Panc1 (cell line): ENCODE data around the gene GMDS. TPM values are rescaled to one million over a fixed set of nuclear protein-coding genes. Genes with fewer than 3 reads are reported as not detected.

Experiments
- ATAC-seq: fragments of 200-7000 bp; cut with Tn5 transposase; 2 replicates; pipeline ENCODE4 v1.9.1; 2020; ENCODE audit warnings: mild to moderate bottlenecking, moderate library complexity
- BruUV-seq: library from RNA; stranded (reverse); fragments of 400-500 nt; replicated peaks from 2 replicates; lab custom pipeline; 2021; lab: Mats Ljungman, UMichigan
- CTCF ChIA-PET: fragments of 300-600 bp; sonication (Branson Sonifier 250); formaldehyde crosslinking; loops from one replicate; lab custom pipeline; 2022; ENCODE audit warnings: antibody characterized with exemption; lab: Charles Lee
- POLR2A ChIA-PET: fragments of 300-600 bp; sonication (Branson Sonifier 250); formaldehyde crosslinking; loops from one replicate; lab custom pipeline; 2022; ENCODE audit warnings: antibody characterized with exemption; lab: Charles Lee
- DNase-seq: peaks from one replicate; pipeline ENCODE4 v3.0.0-alpha.2; 2010; ENCODE audit warnings: low read depth, low spot score
- H3K27ac ChIP-seq: 2 replicates; pipeline ENCODE4 v1.5.1; 2011; ENCODE audit warnings: mild to moderate bottlenecking, low read length, inconsistent platforms
- H3K27me3 ChIP-seq: fragments of 200-500 bp; sonication (Bioruptor generic); 2 replicates; pipeline ENCODE4 v1.6.0; 2014; ENCODE audit warnings: low read length, inconsistent platforms; ENCODE audit not compliant: control insufficient read depth, insufficient read depth
- H3K36me3 ChIP-seq: fragments of 200-500 bp; sonication (Bioruptor generic); 2 replicates; pipeline ENCODE4 v1.5.1; 2014; ENCODE audit warnings: inconsistent platforms, mild to moderate bottlenecking, low read length, moderate library complexity; ENCODE audit not compliant: control insufficient read depth, insufficient read depth
- H3K4me1 ChIP-seq: 2 replicates; pipeline ENCODE4 v1.5.1; 2011; ENCODE audit warnings: inconsistent platforms, mild to moderate bottlenecking, low read length, moderate library complexity; ENCODE audit not compliant: control insufficient read depth, insufficient read depth
- H3K4me3 ChIP-seq, 2 experiments: 2 replicates each; pipeline ENCODE4 v1.5.1; 2011 to 2012; ENCODE audit warnings: low read depth in 2 of 2, low read length in 2 of 2, mild to moderate bottlenecking in 2 of 2, inconsistent platforms in 1 of 2, moderate library complexity in 1 of 2
- H3K9me3 ChIP-seq: fragments of 200-500 bp; sonication (Bioruptor generic); 2 replicates; pipeline ENCODE4 v1.5.1; 2014; ENCODE audit warnings: low read depth, mild to moderate bottlenecking, inconsistent platforms, low read length, moderate library complexity; ENCODE audit not compliant: control insufficient read depth, insufficient read depth
- POLR2AphosphoS5 ChIP-seq: IDR thresholded peaks from 2 replicates; pipeline ENCODE4 v1.6.1; 2012; ENCODE audit warnings: mild to moderate bottlenecking, low read depth, low read length, moderate library complexity
- SIN3A ChIP-seq: IDR thresholded peaks from 2 replicates; pipeline ENCODE4 v1.6.1; 2012; ENCODE audit warnings: low read depth, mild to moderate bottlenecking, low read length, moderate library complexity, borderline replicate concordance; ENCODE audit not compliant: insufficient read depth
- TCF7L2 ChIP-seq: IDR thresholded peaks from 2 replicates; pipeline ENCODE4 v1.6.1; 2011; ENCODE audit warnings: mild to moderate bottlenecking, low read depth, low read length, inconsistent platforms
- in situ Hi-C: cut with HindIII; loops from 2 replicates; pipeline ENCODE4 v1.10.0; 2016; ENCODE audit warnings: low sequenced_read_pairs, low pct_unique_long_range_greater_than_20kb
- intact Hi-C: fragments of 100-400 bp; cut with micrococcal nuclease; formaldehyde crosslinking; loops from one replicate; pipeline ENCODE4 v1.10.0; 2022; ENCODE audit not compliant: unreplicated experiment
- total RNA-seq: library from RNA; stranded (reverse); gene quantifications from one replicate; pipeline ENCODE4 v1.2.1, GENCODE V29; 2021; ENCODE audit not compliant: unreplicated experiment
- TF ChIP-seq, protein P1 (sequence below): fragments of 450-650 bp; IDR thresholded peaks from 2 replicates; pipeline ENCODE4 v1.5.1; 2017; ENCODE audit warnings: mild to moderate bottlenecking
- TF ChIP-seq, protein P2 (sequence below), 2 experiments: IDR thresholded peaks; 2 replicates each; pipeline ENCODE4 v1.6.1; 2011 to 2012; ENCODE audit warnings: low read depth in 2 of 2, control low read depth in 1 of 2, low read length in 1 of 2, mild to moderate bottlenecking in 1 of 2, moderate library complexity in 1 of 2; ENCODE audit not compliant: insufficient read depth in 1 of 2

Gene GMDS
- total RNA-seq, 1 experiment from 2014 or later: 9.8 TPM

DNA sequence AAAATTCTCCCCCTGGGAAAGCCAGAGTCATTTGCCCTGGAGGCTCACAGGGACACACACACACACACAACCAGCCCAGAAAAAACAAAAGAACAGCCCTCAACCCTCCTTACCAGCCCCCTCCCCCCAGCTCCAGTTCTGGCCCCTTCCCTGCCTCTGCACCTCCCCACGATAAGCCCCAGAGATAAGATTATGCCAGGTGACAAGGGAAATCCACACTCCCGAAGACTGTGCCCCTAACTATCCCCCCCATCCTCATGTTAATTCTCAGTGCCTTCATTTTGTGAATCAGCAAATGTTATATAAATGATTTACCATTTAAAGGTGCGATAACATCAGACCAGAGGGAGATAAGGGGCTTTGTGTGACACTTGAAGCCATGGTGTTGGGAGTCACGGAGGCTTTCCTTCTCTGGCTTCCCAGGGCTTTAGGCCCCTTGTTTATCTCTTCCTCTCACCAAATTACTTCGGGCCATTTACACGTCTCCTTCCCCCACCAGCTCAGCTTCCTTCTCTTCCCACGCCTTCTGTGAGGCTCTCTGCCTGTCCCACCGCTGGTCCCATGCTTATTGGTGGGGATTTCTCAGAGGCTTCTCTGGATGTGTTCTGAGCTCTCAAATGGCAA lies 648.2 kb downstream of the GMDS start:
- no TSS peak for BruUV-seq
- H3K4me1 ChIP-seq: peaks cover 7% of the 10 kb centered on the region; the same call in 1 of the 2 replicates
- H3K9me3 ChIP-seq: no peaks in the 10 kb centered on the region
- no peak overlapping the region for H3K27ac ChIP-seq
- DNase-seq (no peak), ATAC-seq (no peak)
- CTCF ChIA-PET: interaction anchor here (0.5 to 1.0 kb wide), 2 partner anchors 126 to 757 kb away, joined by 5 read pairs; no protein-coding TSS in a partner anchor
- H3K36me3 ChIP-seq: no peaks in the 10 kb centered on the region; the same call in 1 of the 2 replicates
- TF ChIP-seq POLR2AphosphoS5 (no peak), TCF7L2 (no peak), SIN3A (no peak)
- TF ChIP-seq, protein P1, sequence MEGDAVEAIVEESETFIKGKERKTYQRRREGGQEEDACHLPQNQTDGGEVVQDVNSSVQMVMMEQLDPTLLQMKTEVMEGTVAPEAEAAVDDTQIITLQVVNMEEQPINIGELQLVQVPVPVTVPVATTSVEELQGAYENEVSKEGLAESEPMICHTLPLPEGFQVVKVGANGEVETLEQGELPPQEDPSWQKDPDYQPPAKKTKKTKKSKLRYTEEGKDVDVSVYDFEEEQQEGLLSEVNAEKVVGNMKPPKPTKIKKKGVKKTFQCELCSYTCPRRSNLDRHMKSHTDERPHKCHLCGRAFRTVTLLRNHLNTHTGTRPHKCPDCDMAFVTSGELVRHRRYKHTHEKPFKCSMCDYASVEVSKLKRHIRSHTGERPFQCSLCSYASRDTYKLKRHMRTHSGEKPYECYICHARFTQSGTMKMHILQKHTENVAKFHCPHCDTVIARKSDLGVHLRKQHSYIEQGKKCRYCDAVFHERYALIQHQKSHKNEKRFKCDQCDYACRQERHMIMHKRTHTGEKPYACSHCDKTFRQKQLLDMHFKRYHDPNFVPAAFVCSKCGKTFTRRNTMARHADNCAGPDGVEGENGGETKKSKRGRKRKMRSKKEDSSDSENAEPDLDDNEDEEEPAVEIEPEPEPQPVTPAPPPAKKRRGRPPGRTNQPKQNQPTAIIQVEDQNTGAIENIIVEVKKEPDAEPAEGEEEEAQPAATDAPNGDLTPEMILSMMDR: no peak
- TF ChIP-seq, protein P2, sequence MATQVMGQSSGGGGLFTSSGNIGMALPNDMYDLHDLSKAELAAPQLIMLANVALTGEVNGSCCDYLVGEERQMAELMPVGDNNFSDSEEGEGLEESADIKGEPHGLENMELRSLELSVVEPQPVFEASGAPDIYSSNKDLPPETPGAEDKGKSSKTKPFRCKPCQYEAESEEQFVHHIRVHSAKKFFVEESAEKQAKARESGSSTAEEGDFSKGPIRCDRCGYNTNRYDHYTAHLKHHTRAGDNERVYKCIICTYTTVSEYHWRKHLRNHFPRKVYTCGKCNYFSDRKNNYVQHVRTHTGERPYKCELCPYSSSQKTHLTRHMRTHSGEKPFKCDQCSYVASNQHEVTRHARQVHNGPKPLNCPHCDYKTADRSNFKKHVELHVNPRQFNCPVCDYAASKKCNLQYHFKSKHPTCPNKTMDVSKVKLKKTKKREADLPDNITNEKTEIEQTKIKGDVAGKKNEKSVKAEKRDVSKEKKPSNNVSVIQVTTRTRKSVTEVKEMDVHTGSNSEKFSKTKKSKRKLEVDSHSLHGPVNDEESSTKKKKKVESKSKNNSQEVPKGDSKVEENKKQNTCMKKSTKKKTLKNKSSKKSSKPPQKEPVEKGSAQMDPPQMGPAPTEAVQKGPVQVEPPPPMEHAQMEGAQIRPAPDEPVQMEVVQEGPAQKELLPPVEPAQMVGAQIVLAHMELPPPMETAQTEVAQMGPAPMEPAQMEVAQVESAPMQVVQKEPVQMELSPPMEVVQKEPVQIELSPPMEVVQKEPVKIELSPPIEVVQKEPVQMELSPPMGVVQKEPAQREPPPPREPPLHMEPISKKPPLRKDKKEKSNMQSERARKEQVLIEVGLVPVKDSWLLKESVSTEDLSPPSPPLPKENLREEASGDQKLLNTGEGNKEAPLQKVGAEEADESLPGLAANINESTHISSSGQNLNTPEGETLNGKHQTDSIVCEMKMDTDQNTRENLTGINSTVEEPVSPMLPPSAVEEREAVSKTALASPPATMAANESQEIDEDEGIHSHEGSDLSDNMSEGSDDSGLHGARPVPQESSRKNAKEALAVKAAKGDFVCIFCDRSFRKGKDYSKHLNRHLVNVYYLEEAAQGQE (IDR thresholded peaks at IDR 0.05; ENCODE audit: insufficient read depth in 1 of 2, low read depth in 2 of 2, low read length in 1 of 2): no peak
- in situ Hi-C loops: no loop called here
- peaks cover 6% of the 10 kb centered on the region; the same call in 1 of the 2 replicates for H3K27me3 ChIP-seq
- intact Hi-C loops: loop anchor here (2.0 to 10.0 kb wide), 5 partner anchors 756 to 1148 kb away; no protein-coding TSS in a partner anchor
- H3K4me3 ChIP-seq: no peak overlapping the region
- POLR2A ChIA-PET: interaction anchor here (0.6 kb wide), 1 partner anchor 277 kb away, joined by 3 read pairs; no protein-coding TSS in a partner anchor

DNA sequence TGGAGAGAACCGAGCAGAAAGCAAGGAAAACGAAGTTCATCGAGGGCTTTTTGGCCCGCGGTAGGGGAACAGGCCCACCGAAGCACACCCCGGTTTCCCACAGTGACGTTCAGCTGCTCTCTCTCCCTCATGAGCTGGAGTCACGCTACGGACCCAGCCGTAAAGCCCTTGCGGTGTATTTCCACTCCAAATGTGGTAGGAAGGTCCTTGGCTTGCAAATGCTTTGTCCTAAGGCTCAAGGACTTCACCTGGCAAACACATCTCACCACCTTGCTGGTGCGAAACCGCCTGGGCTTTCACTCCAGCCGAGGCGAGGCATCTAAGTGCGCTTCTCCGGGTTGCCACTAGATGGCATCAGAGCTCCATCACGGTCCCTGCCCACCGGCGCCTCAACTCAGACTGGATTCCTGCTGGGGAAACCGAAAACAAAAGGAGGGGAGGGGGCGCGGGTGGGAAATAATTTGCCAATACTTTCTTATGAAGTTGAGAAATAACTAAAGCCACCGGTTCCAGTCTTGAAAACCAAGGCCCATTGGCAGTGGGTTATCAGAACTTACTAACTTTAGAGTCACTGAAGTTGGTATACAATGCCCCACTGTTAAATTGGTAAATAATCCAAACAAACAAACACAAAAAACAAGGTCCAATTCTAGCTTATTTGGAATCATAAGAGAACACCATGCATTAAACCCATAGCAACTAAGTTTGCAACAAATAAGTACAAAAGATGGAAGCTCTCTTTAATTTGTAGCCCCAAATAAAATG lies 649.1 kb downstream of the GMDS start:
- H3K27ac ChIP-seq: no peak overlapping the region
- intact Hi-C loops: loop anchor here (2.0 to 10.0 kb wide), 5 partner anchors 757 to 1149 kb away; no protein-coding TSS in a partner anchor
- no peaks in the 10 kb centered on the region for H3K9me3 ChIP-seq
- POLR2A ChIA-PET: interaction anchor here (0.5 kb wide), 1 partner anchor 297 kb away, joined by 3 read pairs; no protein-coding TSS in a partner anchor
- ATAC-seq: peak; percentile 84
- DNase-seq: peak; percentile 46
- in situ Hi-C loops: no loop called here
- H3K4me3 ChIP-seq: peak overlapping the region in 1 of 2 experiments; percentile 24; a peak in 1 of 4 replicates
- no TSS peak for BruUV-seq
- CTCF ChIA-PET: interaction anchor here (0.6 to 1.5 kb wide), 7 partner anchors 90 to 1165 kb away, joined by 3 to 5 read pairs (median 3); no protein-coding TSS in a partner anchor
- TF ChIP-seq, protein P2 (IDR thresholded peaks at IDR 0.05; ENCODE audit: insufficient read depth in 1 of 2, low read depth in 2 of 2, low read length in 1 of 2): no peak
- TF ChIP-seq TCF7L2: no peak
- no peak for TF ChIP-seq POLR2AphosphoS5
- no peak for TF ChIP-seq SIN3A
- TF ChIP-seq, protein P1: peak; percentile 96
- H3K27me3 ChIP-seq: peaks cover 6% of the 10 kb centered on the region; the same call in 1 of the 2 replicates
- no peaks in the 10 kb centered on the region; the same call in 1 of the 2 replicates for H3K36me3 ChIP-seq
- H3K4me1 ChIP-seq: peaks cover 7% of the 10 kb centered on the region; the same call in 1 of the 2 replicates
